ENCODE data around the gene SAGE1. TPM values are rescaled to one million over a fixed set of nuclear protein-coding genes. Genes with fewer than 3 reads are reported as not detected.
A peak's percentile ranks its signal among the peaks of the same experiment; 100 is the strongest.
"Not testable (repeated sequence)": the region's sequence is repeated elsewhere in the genome, so short reads cannot be mapped to it uniquely, and the experiment has no call there.

The SAGE1 gene
- not detected for total RNA-seq (2013)
- not detected for polyA plus RNA-seq
- 0.14 and 0.32 TPM in 2 replicates for polyA minus RNA-seq
- 0 to 0.69 (median 0) reads per million in 11 experiments for total RNA-seq

GRCh38 chrX:135893294-135893817, at the start of gene SAGE1, which contains the start of gene CT45A10:
TSS of gene SAGE1 (plus strand) at chrX:135893716. CDS start at chrX:135896243, 2,527 bp downstream.
TSS of gene CT45A10 (minus strand) at chrX:135893444. CDS start at chrX:135885344, 8,100 bp downstream.
- Histone ChIP-seq H2AFZ (ENCODE audit: insufficient read depth, low read depth, low read length, poor library complexity, severe bottlenecking) (no peak within 1 kb of the TSS), H3K27me3 (ENCODE audit: control insufficient read depth in 2 of 2, insufficient read depth in 2 of 2, low read length in 2 of 2) (no peaks in the 10 kb centered on the region), H3K79me2 (ENCODE audit: insufficient read depth, low read length) (no peaks in the 10 kb centered on the region), H3K36me3 (replicated peaks in 1 of 2; ENCODE audit: control insufficient read depth in 1 of 2, insufficient read depth in 2 of 2, low read length in 2 of 2) (no peaks in the 10 kb centered on the region), H3K27ac (ENCODE audit: low read depth in 1 of 2, low read length in 2 of 2) (no peak within 1 kb of the TSS), H3K9me3 (replicated peaks in 1 of 2; ENCODE audit: control insufficient read depth in 1 of 2, insufficient read depth in 1 of 2, low read length in 2 of 2) (peaks cover 0 to 11% of the 10 kb centered on the region in 2 donors), H4K20me1 (ENCODE audit: insufficient read depth, low read length) (no peaks in the 10 kb centered on the region), H3K4me2 (replicated peaks; ENCODE audit: extremely low read depth, low read length, poor library complexity, severe bottlenecking) (no peak within 1 kb of the TSS), H3K4me3 (replicated peaks in 1 of 3; ENCODE audit: low read depth in 2 of 3, low read length in 3 of 3) (no peak within 1 kb of the TSS), H3K9ac (ENCODE audit: insufficient read depth, low read length, poor library complexity, severe bottlenecking) (no peak within 1 kb of the TSS), H3K4me1 (ENCODE audit: control insufficient read depth in 1 of 2, insufficient read depth in 2 of 2, low read length in 2 of 2) (no peaks in the 10 kb centered on the region)
- Mint-ChIP-seq H3K4me1 (no peaks in the 10 kb centered on the region), H3K4me3 (no peak within 1 kb of the TSS), H3K36me3 (no peaks in the 10 kb centered on the region), H3K27ac (peak within 1 kb of the TSS in 1 of 7 donors; percentile 41), H3K27me3 (ENCODE audit: low read depth in 3 of 3) (peaks cover 0 to 3% (median 0%) of the 10 kb centered on the region in 3 donors), H3K9me3 (peaks cover 5 to 17% (median 8%) of the 10 kb centered on the region in 7 donors)
- intact Hi-C loops (cut with micrococcal nuclease) = no loop called here
- 100% methylated on average over 6 of the region's 22 CpGs for WGBS (ENCODE audit: insufficient coverage)
- no peak for TF ChIP-seq CTCF (IDR thresholded peaks at IDR 0.05)
- DNase-seq = no peak

GRCh38 chrX:135854438-135854837, 39.1 kb upstream of the SAGE1 start, which contains the start of gene CT45A8:
TSS of gene CT45A8 (minus strand) at chrX:135854538. CDS start at chrX:135850783, 3,755 bp downstream.
- H3K9ac ChIP-seq (ENCODE audit: insufficient read depth, low read length, poor library complexity, severe bottlenecking); H3K9me3 Mint-ChIP-seq; intact Hi-C loops (cut with micrococcal nuclease); H3K36me3 Mint-ChIP-seq; H3K27me3 ChIP-seq (ENCODE audit: control insufficient read depth in 2 of 2, insufficient read depth in 2 of 2, low read length in 2 of 2); H3K4me2 ChIP-seq (replicated peaks; ENCODE audit: extremely low read depth, low read length, poor library complexity, severe bottlenecking); H3K27ac Mint-ChIP-seq; H3K4me3 Mint-ChIP-seq; H2AFZ ChIP-seq (ENCODE audit: insufficient read depth, low read depth, low read length, poor library complexity, severe bottlenecking); H3K27me3 Mint-ChIP-seq (ENCODE audit: low read depth in 3 of 3); H3K4me3 ChIP-seq (replicated peaks in 1 of 3; ENCODE audit: low read depth in 2 of 3, low read length in 3 of 3); H3K4me1 ChIP-seq (ENCODE audit: control insufficient read depth in 1 of 2, insufficient read depth in 2 of 2, low read length in 2 of 2); H3K36me3 ChIP-seq (replicated peaks in 1 of 2; ENCODE audit: control insufficient read depth in 1 of 2, insufficient read depth in 2 of 2, low read length in 2 of 2); DNase-seq; H3K4me1 Mint-ChIP-seq; H3K79me2 ChIP-seq (ENCODE audit: insufficient read depth, low read length); H3K9me3 ChIP-seq (replicated peaks in 1 of 2; ENCODE audit: control insufficient read depth in 1 of 2, insufficient read depth in 1 of 2, low read length in 2 of 2); H3K27ac ChIP-seq (ENCODE audit: low read depth in 1 of 2, low read length in 2 of 2); H4K20me1 ChIP-seq (ENCODE audit: insufficient read depth, low read length): not testable (repeated sequence)
- no CpG with 5 or more reads among the region's 17 CpGs for WGBS (ENCODE audit: insufficient coverage)

- H3K79me2 ChIP-seq (ENCODE audit: insufficient read depth, low read length); H3K27ac Mint-ChIP-seq; H3K9ac ChIP-seq (ENCODE audit: insufficient read depth, low read length, poor library complexity, severe bottlenecking); H3K9me3 ChIP-seq (replicated peaks in 1 of 2; ENCODE audit: control insufficient read depth in 1 of 2, insufficient read depth in 1 of 2, low read length in 2 of 2); H3K27me3 ChIP-seq (ENCODE audit: control insufficient read depth in 2 of 2, insufficient read depth in 2 of 2, low read length in 2 of 2); H3K36me3 ChIP-seq (replicated peaks in 1 of 2; ENCODE audit: control insufficient read depth in 1 of 2, insufficient read depth in 2 of 2, low read length in 2 of 2); H3K9me3 Mint-ChIP-seq; DNase-seq; H3K4me1 ChIP-seq (ENCODE audit: control insufficient read depth in 1 of 2, insufficient read depth in 2 of 2, low read length in 2 of 2); H3K36me3 Mint-ChIP-seq; H3K27me3 Mint-ChIP-seq (ENCODE audit: low read depth in 3 of 3); H2AFZ ChIP-seq (ENCODE audit: insufficient read depth, low read depth, low read length, poor library complexity, severe bottlenecking); intact Hi-C loops (cut with micrococcal nuclease); H3K27ac ChIP-seq (ENCODE audit: low read depth in 1 of 2, low read length in 2 of 2); H3K4me1 Mint-ChIP-seq; H4K20me1 ChIP-seq (ENCODE audit: insufficient read depth, low read length); H3K4me3 ChIP-seq (replicated peaks in 1 of 3; ENCODE audit: low read depth in 2 of 3, low read length in 3 of 3); H3K4me2 ChIP-seq (replicated peaks; ENCODE audit: extremely low read depth, low read length, poor library complexity, severe bottlenecking); H3K4me3 Mint-ChIP-seq: not testable (repeated sequence)
- WGBS (ENCODE audit: insufficient coverage) = no CpG with 5 or more reads among the region's 17 CpGs
Measured at GRCh38 chrX:135871712-135872111, 21.8 kb upstream of the SAGE1 start, which contains the start of gene CT45A9. TSS of gene CT45A9 (minus strand) at chrX:135871812. CDS start at chrX:135868061, 3,751 bp downstream.

- H3K79me2 ChIP-seq (ENCODE audit: insufficient read depth, low read length); H3K4me1 Mint-ChIP-seq; H3K27me3 Mint-ChIP-seq (ENCODE audit: low read depth in 3 of 3); H3K27ac ChIP-seq (ENCODE audit: low read depth in 1 of 2, low read length in 2 of 2); H3K4me1 ChIP-seq (ENCODE audit: control insufficient read depth in 1 of 2, insufficient read depth in 2 of 2, low read length in 2 of 2); H3K4me3 ChIP-seq (replicated peaks in 1 of 3; ENCODE audit: low read depth in 2 of 3, low read length in 3 of 3); H2AFZ ChIP-seq (ENCODE audit: insufficient read depth, low read depth, low read length, poor library complexity, severe bottlenecking); H3K4me3 Mint-ChIP-seq; H3K9me3 Mint-ChIP-seq; H3K36me3 Mint-ChIP-seq; H3K36me3 ChIP-seq (replicated peaks in 1 of 2; ENCODE audit: control insufficient read depth in 1 of 2, insufficient read depth in 2 of 2, low read length in 2 of 2); H3K4me2 ChIP-seq (replicated peaks; ENCODE audit: extremely low read depth, low read length, poor library complexity, severe bottlenecking); H4K20me1 ChIP-seq (ENCODE audit: insufficient read depth, low read length); H3K9ac ChIP-seq (ENCODE audit: insufficient read depth, low read length, poor library complexity, severe bottlenecking); H3K27ac Mint-ChIP-seq; H3K27me3 ChIP-seq (ENCODE audit: control insufficient read depth in 2 of 2, insufficient read depth in 2 of 2, low read length in 2 of 2); H3K9me3 ChIP-seq (replicated peaks in 1 of 2; ENCODE audit: control insufficient read depth in 1 of 2, insufficient read depth in 1 of 2, low read length in 2 of 2); DNase-seq; intact Hi-C loops (cut with micrococcal nuclease): not testable (repeated sequence)
- WGBS (ENCODE audit: insufficient coverage) = no CpG with 5 or more reads among the region's 5 CpGs
Measured at GRCh38 chrX:135882741-135883140, 10.8 kb upstream of the SAGE1 start.

Measured in CD14-positive monocyte (primary cell).